Psoas muscle (tissue), 8 donors: ENCODE data around the gene FNTB. TPM values are rescaled to one million over a fixed set of nuclear protein-coding genes. Genes with fewer than 3 reads are reported as not detected.
"Not testable (repeated sequence)": the region's sequence is repeated elsewhere in the genome, so short reads cannot be mapped to it uniquely, and the experiment has no call there.

Experiments used
- ATAC-seq, 4 donors: fragments of 200-7000 bp; cut with Tn5 transposase; one replicate each; pipeline ENCODE4 v1.9.1; 2020; ENCODE audit warnings: moderate library complexity in 3 of 4, mild to moderate bottlenecking in 2 of 4
- DNase-seq, 2 donors: peaks; one replicate each; pipeline ENCODE4 v3.0.0-alpha.2; 2020
- H3K27ac ChIP-seq: fragments of 200-600 bp; one replicate; pipeline ENCODE4 v1.8.0; 2022
- H3K27me3 ChIP-seq, 3 donors: fragments of 200-600 bp in 1 of 3; one replicate each; pipeline versions ENCODE4 v1.6.1 to v1.8.0; 2013 to 2022; ENCODE audit warnings: low read length in 2 of 3, mild to moderate bottlenecking in 2 of 3, moderate library complexity in 1 of 3; ENCODE audit not compliant: insufficient read depth in 3 of 3
- H3K36me3 ChIP-seq, 2 donors: fragments of 200-600 bp in 1 of 2; one replicate each; pipeline versions ENCODE4 v1.6.1 to v1.8.0; 2013 to 2022; ENCODE audit warnings: low read depth in 1 of 2, mild to moderate bottlenecking in 1 of 2, moderate library complexity in 1 of 2; ENCODE audit not compliant: insufficient read depth in 1 of 2
- H3K4me1 ChIP-seq: fragments of 200-600 bp; one replicate; pipeline ENCODE4 v1.8.0; 2022
- H3K4me3 ChIP-seq: fragments of 200-600 bp; one replicate; pipeline ENCODE4 v1.8.0; 2022; ENCODE audit warnings: mild to moderate bottlenecking
- H3K9me3 ChIP-seq: fragments of 200-600 bp; one replicate; pipeline ENCODE4 v1.8.0; 2022
- WGBS, 3 donors: extraction: QIAGEN DNeasy Blood & Tissue Kit; methylation state at CpG; one replicate each; pipeline versions ENCODE4 v1.1.6 to v1.1.7; 2013; 5-methylcytosine and 5-hydroxymethylcytosine counted together
- intact Hi-C, 2 donors: fragments of 100-400 bp; cut with DNase I; formaldehyde crosslinking; loops; one replicate each; pipeline versions ENCODE4 v1.11.0 to v1.14.2; 2022
- polyA plus RNA-seq, 3 donors: library from polyadenylated mRNA; stranded (reverse); fragments of 200-250 nt; gene quantifications; one replicate each; pipeline ENCODE4 v1.2.3, GENCODE V29; 2013
- total RNA-seq, 4 donors: library from RNA; stranded (reverse); fragmentation: NEBNext Ultra II Directional in 2 of 4; extraction: Animal tissue kit (Norgen Biotek cat#: 25700) in 2 of 4; gene quantifications; one replicate each; pipeline versions ENCODE4 v1.2.1 to v1.2.4, GENCODE V29; 2021 to 2023
- TF ChIP-seq, protein P1 (sequence below): fragments of 200-600 bp; IDR thresholded peaks from one replicate; pipeline ENCODE4 v1.8.0; 2022; ENCODE audit warnings: antibody characterized with exemption
- donor health status: healthy with polysubstance abuse.
- donor health status: DM: no; HTN: no; CAD: no; lungs with moderate emphysema.
- donor health status: Bipolar disorder and iron deficiency.
- donor health status: healthy.
- donor health status: DM: yes; HTN: yes; CAD: no.
- donor health status: DM: no; HTN: no; CAD: no.
- donor health status: DM: no; HTN: no; CAD: no.
- donor health status: DM: yes; HTN: yes; CAD: no.

Gene FNTB
- total and polyA plus RNA-seq, 7 donors: 10.2 to 28.8 (median 19.4) TPM

DNA sequence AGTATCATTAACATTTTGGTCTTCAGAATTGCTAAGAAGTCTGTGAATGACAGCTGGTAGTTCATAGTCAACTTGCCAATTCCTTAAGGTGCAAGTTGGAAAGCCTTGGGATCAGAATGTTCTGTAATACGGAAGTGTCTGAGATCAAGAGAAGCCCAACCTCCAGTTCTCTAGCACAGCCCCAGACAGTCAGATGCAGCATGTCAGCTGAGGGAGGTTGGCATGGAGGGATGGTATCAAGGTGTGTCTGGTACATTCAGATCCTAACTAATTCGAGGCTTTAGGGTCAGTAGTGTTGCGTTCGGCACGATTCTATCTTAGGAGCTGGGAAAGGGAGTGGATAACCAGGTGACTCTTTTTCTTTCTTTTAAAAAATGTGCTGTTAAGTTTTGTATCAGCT lies 38.3 kb downstream of the FNTB start:
- intact Hi-C loops: loop anchor here in 1 of 2 donors (5.0 kb wide), 1 partner anchor 38 kb away; the partner anchor contains the start of gene FNTB
- DNase-seq (peak in 1 of 2 donors; percentile 79), ATAC-seq (peak; percentile 49 to 92 (median 88))
- H3K4me1 ChIP-seq: peaks cover 19% of the 10 kb centered on the region
- 35 to 85% (median 53%) methylated on average over 5 of the region's 5 CpGs for WGBS, 3 donors
- no peak overlapping the region for H3K4me3 ChIP-seq
- peaks cover 0 to 25% of the 10 kb centered on the region in 2 donors for H3K36me3 ChIP-seq
- no peaks in the 10 kb centered on the region for H3K27me3 ChIP-seq
- H3K9me3 ChIP-seq: no peaks in the 10 kb centered on the region
- TF ChIP-seq, protein P1, sequence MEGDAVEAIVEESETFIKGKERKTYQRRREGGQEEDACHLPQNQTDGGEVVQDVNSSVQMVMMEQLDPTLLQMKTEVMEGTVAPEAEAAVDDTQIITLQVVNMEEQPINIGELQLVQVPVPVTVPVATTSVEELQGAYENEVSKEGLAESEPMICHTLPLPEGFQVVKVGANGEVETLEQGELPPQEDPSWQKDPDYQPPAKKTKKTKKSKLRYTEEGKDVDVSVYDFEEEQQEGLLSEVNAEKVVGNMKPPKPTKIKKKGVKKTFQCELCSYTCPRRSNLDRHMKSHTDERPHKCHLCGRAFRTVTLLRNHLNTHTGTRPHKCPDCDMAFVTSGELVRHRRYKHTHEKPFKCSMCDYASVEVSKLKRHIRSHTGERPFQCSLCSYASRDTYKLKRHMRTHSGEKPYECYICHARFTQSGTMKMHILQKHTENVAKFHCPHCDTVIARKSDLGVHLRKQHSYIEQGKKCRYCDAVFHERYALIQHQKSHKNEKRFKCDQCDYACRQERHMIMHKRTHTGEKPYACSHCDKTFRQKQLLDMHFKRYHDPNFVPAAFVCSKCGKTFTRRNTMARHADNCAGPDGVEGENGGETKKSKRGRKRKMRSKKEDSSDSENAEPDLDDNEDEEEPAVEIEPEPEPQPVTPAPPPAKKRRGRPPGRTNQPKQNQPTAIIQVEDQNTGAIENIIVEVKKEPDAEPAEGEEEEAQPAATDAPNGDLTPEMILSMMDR: no peak
- H3K27ac ChIP-seq: no peak overlapping the region

DNA sequence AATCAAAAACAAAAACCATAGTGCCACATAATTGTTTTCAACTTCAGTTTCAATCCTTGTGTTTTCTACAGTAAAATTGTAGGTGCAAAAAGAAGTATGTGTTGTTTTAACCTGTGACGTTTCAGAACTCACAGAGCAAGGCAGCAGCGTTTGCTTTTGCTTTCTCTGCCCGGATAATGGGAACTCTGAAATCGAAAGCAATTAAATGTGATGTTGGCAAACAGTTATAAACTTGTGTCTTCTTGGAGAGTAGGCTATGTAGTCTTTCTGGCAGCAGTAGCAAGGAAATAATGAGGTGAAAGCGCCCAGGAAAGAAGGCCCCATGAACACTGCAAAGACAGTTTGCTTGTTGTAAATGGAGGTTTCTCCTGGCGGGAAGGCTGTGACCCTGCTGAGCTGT lies 39.1 kb downstream of the FNTB start:
- no peak for ATAC-seq
- Histone ChIP-seq H3K27ac (no peak overlapping the region), H3K27me3 (no peaks in the 10 kb centered on the region), H3K36me3 (peaks cover 0 to 25% of the 10 kb centered on the region in 2 donors), H3K4me1 (peaks cover 14% of the 10 kb centered on the region), H3K9me3 (no peaks in the 10 kb centered on the region), H3K4me3 (no peak overlapping the region)
- no peak for DNase-seq
- intact Hi-C loops: no loop called here
- TF ChIP-seq, protein P1: no peak
- WGBS, 3 donors: 87 to 92% (median 90%) methylated on average over 6 of the region's 6 CpGs

DNA sequence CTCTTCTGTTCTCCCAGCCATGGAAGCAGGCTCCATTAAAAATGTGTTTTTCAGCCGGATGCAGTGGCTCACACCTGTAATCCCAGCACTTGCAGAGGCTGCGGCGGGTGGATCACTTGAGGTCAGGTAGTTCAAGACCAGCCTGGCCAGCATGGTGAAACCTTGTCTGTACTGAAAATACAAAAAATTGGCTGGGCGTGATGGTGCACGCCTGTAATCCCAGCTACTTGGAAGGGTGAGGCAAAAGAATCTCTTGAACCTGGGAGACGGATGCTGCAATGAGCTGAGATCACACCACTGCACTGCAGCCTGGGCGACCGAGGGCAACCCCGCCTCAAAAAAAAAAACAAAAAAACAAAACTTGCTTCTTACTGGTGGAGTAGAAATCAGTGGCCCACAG lies 39.8 kb downstream of the FNTB start:
- TF ChIP-seq, protein P1: no peak
- H3K36me3 ChIP-seq: peaks cover 0 to 25% of the 10 kb centered on the region in 2 donors
- ATAC-seq (no peak), DNase-seq (no peak)
- no peaks in the 10 kb centered on the region for H3K9me3 ChIP-seq
- H3K4me1 ChIP-seq: peaks cover 10% of the 10 kb centered on the region
- intact Hi-C loops: no loop called here
- H3K27ac ChIP-seq: no peak overlapping the region
- 86 to 95% (median 93%) methylated on average over 9 of the region's 9 CpGs for WGBS, 3 donors
- no peak overlapping the region for H3K4me3 ChIP-seq
- no peaks in the 10 kb centered on the region for H3K27me3 ChIP-seq

DNA sequence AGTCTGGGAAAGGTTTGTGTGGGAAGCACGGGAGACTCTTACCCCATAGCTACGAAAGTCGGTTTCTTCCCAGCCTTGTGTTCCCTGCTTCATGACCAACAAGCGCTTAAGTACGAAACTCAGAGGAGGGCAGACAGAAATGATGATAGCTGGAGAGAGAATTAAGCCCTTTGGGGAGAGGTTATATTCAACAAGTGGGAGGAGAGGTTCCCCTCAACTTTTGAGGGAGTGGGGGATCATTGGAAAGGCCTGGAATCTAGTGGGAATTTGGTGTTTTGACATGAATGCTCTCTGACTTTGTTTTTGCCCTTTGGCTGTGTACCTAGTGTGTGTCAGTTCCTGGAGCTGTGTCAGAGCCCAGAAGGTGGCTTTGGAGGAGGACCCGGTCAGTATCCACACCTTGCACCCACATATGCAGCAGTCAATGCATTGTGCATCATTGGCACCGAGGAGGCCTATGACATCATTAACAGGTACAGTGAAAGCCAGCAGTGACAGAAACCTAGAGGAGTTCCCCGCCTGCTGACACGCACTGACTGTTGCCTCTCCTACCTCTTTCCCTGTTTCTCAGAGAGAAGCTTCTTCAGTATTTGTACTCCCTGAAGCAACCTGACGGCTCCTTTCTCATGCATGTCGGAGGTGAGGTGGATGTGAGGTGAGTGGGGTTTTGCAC lies 40.6 kb downstream of the FNTB start:
- 95 to 97% (median 97%) methylated on average over 11 of the region's 11 CpGs for WGBS, 3 donors
- peaks cover 3% of the 10 kb centered on the region for H3K4me1 ChIP-seq
- no peak for ATAC-seq
- intact Hi-C loops: no loop called here
- DNase-seq: no peak
- no peak overlapping the region for H3K27ac ChIP-seq
- TF ChIP-seq, protein P1: no peak
- no peak overlapping the region for H3K4me3 ChIP-seq
- H3K27me3 ChIP-seq: no peaks in the 10 kb centered on the region
- H3K9me3 ChIP-seq: no peaks in the 10 kb centered on the region
- peaks cover 0 to 25% of the 10 kb centered on the region in 2 donors for H3K36me3 ChIP-seq

DNA sequence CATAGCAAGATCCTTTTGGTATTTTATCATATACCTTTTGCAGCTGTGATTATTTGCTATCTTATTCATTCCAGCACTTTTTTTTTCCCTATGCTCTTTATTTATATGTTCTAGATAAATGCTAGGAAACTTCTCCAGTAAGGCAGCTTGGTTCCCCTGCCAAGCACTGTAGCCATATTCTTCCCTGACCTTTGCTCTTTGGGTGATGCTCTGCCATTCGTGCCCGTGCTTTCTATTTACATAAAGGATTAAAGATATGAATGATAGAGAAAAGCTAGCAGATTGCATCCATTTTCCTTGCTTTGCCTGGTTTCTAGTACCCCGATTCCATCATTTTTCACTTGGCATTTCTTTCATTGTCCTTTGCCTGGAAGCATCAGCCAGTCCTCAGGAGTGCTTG lies 42.2 kb downstream of the FNTB start:
- 80 to 95% (median 94%) methylated on average over 3 of the region's 3 CpGs for WGBS, 3 donors

DNA sequence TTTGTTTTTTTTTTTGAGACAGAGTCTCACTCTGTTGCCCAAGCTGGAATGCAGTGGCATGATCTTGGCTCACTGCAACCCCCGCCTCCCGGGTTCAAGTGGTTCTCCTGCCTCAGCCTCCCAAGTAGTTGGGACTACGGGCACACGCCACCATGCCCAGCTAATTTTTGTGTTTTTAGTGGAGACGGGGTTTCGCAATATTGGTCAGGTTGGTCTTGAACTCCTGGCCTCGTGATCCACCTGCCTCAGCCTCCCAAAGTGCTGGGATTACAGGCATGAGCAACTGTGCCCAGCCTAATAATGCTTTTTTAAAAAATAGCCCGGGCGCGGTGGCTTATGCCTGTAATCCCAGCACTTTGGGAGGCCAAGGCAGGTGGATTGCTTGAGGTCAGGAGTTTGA lies 44.6 kb downstream of the FNTB start:
- peaks cover 0 to 37% of the 10 kb centered on the region in 2 donors for H3K36me3 ChIP-seq
- DNase-seq, H3K9me3 ChIP-seq, H3K27me3 ChIP-seq, ATAC-seq, intact Hi-C loops, H3K4me1 ChIP-seq, H3K4me3 ChIP-seq: not testable (repeated sequence)
- H3K27ac ChIP-seq: peak overlapping the region; percentile 70
- WGBS, 3 donors: 74 to 90% (median 80%) methylated on average over 10 of the region's 10 CpGs

More for the DNA sequence above, 42.2 kb downstream of the FNTB start:
- no peaks in the 10 kb centered on the region for H3K27me3 ChIP-seq
- no peak overlapping the region for H3K27ac ChIP-seq
- H3K36me3 ChIP-seq: peaks cover 0 to 37% of the 10 kb centered on the region in 2 donors
- H3K4me3 ChIP-seq: no peak overlapping the region
- ATAC-seq (no peak), DNase-seq (no peak)
- TF ChIP-seq, protein P1: no peak
- peaks cover 3% of the 10 kb centered on the region for H3K4me1 ChIP-seq
- intact Hi-C loops: no loop called here
- H3K9me3 ChIP-seq: no peaks in the 10 kb centered on the region
